ENCODE measurements around the gene LTO1. TPM values are rescaled to one million over a fixed set of nuclear protein-coding genes. Genes with fewer than 3 reads are reported as not detected.

The LTO1 gene
- total RNA-seq, 1 donor from 2014 or later, result 35.2 TPM

DNA sequence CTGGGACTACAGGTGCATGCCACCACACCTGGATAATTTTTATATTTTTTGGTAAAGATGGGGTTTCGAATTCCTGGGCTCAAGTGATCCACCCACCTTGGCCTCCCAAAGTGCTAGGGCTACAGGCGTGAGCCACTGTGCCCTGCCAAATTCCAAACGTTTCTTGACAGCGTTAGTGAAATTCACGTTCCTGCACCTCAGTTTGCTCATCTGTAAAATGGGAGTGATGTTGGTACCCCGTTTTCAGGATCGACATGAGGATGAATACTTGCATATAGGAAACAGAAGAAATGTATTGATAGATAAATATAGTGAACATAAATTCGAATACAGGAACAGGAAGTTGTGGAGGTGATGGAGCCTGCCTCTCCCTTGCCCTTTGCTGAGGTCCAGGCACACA lies 10.2 kb upstream of the LTO1 start:
- ATAC-seq, result no peak
- no peak for DNase-seq (ENCODE audit: low spot score)
- intact Hi-C loops (cut with DNase I), result loop anchor here (5.0 kb wide), 1 partner anchor 507 kb away; no protein-coding TSS in a partner anchor

DNA sequence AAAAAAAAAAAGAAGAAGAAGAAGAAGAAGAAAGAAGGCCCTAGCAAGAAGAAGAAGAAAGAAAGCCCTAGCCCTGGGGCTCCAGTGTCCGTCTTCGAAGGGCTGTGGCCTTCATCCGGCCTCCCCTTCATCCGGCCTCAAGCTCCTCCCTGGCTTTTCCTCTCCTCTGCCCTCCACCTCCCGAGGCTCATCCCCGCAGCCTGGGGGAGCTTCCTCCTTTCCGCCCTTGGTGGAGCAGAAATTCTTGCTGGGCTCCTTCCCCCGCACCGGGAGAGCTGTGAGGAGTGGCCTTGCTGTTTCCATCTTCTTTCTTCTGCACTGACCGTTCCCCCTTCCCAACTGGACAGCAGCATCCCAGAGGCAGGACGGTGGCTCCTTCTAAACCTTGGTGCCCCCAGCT lies 9.5 kb upstream of the LTO1 start:
- intact Hi-C loops (cut with DNase I), result loop anchor here (5.0 kb wide), 1 partner anchor 508 kb away; no protein-coding TSS in a partner anchor
- no peak for DNase-seq (ENCODE audit: low spot score)
- ATAC-seq, result no peak

DNA sequence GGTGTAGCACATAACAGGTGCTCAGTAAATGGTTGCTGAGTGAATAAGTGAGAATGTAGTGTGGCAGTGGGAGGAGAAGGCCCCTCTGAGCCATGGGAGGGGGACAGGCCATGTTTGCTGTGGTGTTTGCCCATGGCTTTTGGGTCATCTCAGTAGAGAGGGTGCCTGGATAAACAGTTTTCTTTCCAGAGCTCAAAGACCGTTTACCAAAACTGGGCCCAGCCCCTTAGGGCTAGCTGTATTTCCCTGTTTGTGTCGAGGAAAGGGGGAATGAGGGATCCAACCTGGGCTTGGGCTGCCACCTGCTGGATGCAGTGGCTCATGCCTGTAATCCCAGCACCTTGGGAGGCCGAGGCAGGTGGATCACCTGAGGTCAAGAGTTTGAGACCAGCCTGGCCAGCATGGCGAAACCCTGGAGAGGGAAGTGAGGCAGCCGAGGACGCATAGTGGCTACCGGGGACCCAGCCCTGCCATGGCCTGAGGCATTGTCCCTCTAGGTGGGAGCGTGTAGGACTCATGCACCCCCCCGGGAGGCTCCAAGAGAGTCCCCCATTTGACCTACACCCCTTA lies 8.7 kb upstream of the LTO1 start:
- ATAC-seq (no peak), DNase-seq (ENCODE audit: low spot score) (no peak)
- intact Hi-C loops (cut with DNase I), result no loop called here

- intact Hi-C loops (cut with DNase I), result no loop called here
- ATAC-seq, result no peak
- DNase-seq (ENCODE audit: low spot score), result no peak
Observed at GRCh38 chr11:69682681-69683326, 7.7 kb upstream of the LTO1 start.

- intact Hi-C loops (cut with DNase I), result no loop called here
- ATAC-seq, result no peak
- no peak for DNase-seq (ENCODE audit: low spot score)
Observed at GRCh38 chr11:69682221-69682620, 7.1 kb upstream of the LTO1 start.

DNA sequence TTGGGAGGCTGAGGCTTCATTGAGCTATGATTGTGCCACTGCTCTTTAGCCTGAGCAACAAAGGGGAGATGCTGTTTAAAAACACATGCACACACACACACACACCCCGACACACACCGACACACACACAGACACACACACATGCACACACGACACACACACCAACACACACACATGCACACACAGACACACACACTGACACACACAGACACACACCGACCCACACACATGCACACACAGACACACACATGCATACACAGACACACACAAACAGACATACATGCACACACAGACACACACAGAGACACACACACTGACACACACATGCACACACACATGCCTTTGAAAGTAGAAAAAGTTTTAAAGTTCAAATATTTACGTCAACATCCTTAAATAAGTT lies 5.5 kb upstream of the LTO1 start:
- intact Hi-C loops (cut with DNase I), result no loop called here
- DNase-seq (ENCODE audit: low spot score) (no peak), ATAC-seq (no peak)

DNA sequence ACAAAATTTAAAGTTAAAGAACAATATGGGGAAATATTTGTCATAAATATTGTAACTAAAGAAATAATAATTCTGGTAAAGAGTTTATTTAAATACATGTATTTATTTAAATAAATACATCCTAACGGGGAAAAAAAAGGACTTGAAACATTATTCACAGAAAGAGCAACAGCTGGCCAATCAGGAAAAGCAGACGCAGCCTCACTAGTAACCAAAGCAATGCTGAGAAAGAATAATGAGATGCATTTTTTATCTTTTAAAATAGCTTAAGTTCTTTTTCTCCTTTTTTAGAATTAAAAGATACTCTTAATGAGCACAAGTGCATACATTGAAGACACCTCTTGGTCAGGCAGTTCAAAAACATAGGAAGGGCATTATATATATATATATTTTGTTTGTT lies 2.6 kb upstream of the LTO1 start:
- ATAC-seq, result no peak
- intact Hi-C loops (cut with DNase I), result no loop called here
- DNase-seq (ENCODE audit: low spot score), result no peak

- peak; percentile 73 for DNase-seq (ENCODE audit: low spot score)
- ATAC-seq, result no peak
- intact Hi-C loops (cut with DNase I), result loop anchor here (5.0 kb wide), 1 partner anchor 572 kb away; no protein-coding TSS in a partner anchor
Observed at GRCh38 chr11:69674267-69674885, 777 bp downstream of the LTO1 start.

- ATAC-seq, result no peak
- intact Hi-C loops (cut with DNase I), result loop anchor here (5.0 kb wide), 1 partner anchor 570 kb away; no protein-coding TSS in a partner anchor
- DNase-seq (ENCODE audit: low spot score), result no peak
Observed at GRCh38 chr11:69671734-69672465, 3.3 kb downstream of the LTO1 start.

GRCh38 chr11:69670158-69670845 lies 4.9 kb downstream of the LTO1 start:
- DNase-seq (ENCODE audit: low spot score) (peak; percentile 92), ATAC-seq (peak; percentile 85)
- intact Hi-C loops (cut with DNase I), result loop anchor here (5.0 kb wide), 1 partner anchor 568 kb away; no protein-coding TSS in a partner anchor

DNA sequence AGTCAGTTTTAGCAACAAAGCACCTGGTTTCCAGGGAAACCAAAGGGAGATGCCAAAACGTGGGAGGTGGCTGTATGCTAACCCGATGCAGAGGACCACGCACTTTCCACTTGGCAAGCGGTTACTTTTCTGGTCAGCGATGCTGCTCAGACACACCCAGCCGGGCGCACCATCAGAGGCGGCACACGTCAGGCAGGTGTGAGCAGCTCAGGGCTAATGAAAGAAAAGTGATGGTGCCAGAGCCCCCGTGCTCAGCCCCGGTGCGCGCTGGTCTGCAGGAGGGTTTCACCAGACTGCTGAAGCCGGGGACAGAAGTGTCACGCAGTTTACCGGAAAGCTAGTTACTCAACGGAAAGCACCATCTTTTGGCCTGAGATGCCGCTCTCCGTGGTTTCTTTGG lies 5.7 kb downstream of the LTO1 start:
- DNase-seq (ENCODE audit: low spot score), result no peak
- ATAC-seq, result no peak
- intact Hi-C loops (cut with DNase I), result no loop called here

DNA sequence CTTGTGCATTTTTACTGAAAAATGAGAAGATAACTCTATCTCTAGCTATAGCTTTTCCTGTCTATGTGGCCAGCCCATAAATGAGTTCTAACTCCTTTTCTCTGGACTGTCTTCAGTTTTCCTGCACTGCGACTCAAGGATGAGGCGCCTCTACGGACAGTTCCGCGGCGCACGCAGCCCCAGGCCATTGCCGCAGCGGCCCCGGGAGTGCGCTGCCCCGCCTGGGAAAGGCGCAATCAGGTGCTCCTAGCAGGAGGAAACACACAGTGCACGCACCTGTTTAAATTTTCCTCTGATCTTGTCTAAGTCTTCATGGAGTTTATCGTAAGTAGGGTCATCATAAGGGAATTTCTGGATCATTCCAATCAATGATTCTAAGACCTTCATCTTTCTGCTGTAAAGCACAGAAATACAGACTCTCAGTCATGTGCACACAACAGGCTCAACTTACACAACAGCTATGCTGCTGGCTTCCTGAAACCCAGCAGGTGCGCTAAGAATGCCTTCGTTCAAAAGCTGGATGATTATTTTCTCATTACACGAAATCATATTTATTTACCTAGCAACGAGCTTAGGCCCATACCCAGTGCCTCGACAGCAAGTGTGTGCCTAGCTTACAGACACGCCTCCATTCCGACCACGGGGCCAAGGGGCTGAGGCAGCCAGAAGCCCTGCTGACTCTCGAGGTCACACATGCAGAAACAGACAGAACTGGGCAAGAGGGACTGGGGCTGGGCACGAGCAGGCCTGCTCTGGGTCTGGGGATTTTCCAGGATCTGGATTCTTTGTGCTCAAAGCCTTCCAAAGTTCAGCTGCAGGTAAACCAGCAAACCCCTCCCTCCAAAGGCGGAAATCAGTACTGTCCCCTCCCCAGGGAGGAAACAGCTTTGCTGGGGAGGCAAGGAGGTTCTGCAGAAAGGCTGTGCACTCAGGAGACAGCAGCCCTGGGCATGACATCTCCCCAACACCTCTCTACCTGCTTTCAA lies 7.2 kb downstream of the LTO1 start:
- no peak for ATAC-seq
- no peak for DNase-seq (ENCODE audit: low spot score)
- intact Hi-C loops (cut with DNase I), result no loop called here

- no peak for ATAC-seq
- intact Hi-C loops (cut with DNase I), result no loop called here
- no peak for DNase-seq (ENCODE audit: low spot score)
Observed at GRCh38 chr11:69666752-69667536, 8.2 kb downstream of the LTO1 start.

DNA sequence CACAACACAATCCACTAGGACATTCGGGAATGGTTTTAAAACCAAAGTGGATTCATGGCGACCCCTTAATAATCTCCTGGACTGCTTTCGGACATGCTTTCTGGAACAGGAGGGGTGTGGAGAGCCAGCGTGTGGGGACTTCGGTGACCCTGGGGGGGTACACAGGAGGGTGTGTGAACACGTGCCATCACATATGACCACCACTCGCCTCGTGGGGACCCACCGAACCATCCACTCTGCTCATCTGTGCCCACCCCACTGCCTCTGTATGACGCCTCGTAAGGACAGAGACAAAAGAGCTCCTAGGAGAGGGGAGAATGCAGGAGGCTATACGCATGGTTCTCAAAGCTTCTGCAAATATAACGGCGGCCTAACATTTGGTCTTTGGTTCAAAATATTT lies 8.9 kb downstream of the LTO1 start:
- DNase-seq (ENCODE audit: low spot score) (no peak), ATAC-seq (no peak)
- intact Hi-C loops (cut with DNase I), result no loop called here

GRCh38 chr11:69665669-69666068 lies 9.5 kb downstream of the LTO1 start:
- intact Hi-C loops (cut with DNase I), result no loop called here
- ATAC-seq, result no peak
- no peak for DNase-seq (ENCODE audit: low spot score)

DNA sequence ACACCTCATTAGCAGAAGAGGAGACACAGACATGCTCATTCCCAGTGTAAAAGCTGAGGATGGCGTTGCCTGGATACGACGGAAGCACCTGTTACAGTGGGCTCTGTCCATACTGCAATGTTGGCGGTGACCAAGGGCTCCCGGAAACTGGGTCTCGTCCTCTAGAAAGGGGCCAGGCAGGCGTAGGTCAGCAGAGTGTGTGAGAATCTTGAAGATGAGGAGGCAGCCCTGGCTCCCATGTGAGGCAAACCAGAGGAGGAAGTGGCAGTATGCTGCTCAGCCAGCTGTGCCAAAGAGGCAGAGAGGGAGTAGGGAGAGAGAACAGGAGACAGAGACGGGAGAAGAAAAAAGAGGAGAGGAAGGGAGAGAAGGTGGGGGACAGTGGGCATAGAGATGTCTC lies 10.3 kb downstream of the LTO1 start:
- DNase-seq (ENCODE audit: low spot score), result no peak
- no peak for ATAC-seq
- intact Hi-C loops (cut with DNase I), result no loop called here

DNA sequence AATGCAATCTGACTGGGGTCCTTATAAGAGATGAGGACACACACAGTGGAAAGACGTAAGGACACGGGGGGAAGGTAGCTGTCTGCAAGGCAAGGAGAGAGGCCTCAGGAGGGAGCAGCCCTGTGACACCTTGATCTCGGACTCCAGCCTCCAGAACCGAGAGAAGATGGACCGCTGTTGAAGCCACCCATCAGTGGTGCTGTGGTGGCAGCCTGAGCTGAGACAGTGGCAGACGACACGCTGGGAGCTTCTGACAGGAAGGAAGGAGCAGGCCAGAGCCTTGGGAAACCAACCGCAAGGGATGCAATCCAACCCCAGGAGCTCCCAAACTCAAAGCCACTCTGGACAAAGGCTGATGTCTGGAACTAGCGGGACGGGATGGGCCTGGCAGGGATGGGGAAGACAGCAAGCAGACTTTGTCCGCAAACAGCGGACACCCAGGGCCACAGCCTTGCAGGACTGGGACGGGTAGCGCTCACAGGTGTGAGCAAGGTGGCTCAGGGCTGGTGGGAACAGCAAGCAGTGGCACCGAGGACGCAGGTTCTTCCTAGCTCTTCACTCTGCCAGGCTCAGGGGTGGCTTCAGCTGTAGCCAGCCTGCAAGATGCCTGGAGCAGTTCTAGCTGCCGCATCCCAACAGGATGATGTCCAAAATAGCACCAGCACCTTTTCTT lies 10.9 kb downstream of the LTO1 start:
- peak; percentile 36 for DNase-seq (ENCODE audit: low spot score)
- intact Hi-C loops (cut with DNase I), result no loop called here
- ATAC-seq, result no peak

Measured in sciatic nerve (tissue), 2 donors.